Measurements from ENCODE around the gene CLEC4A.
"Not testable (repeated sequence)": the region's sequence is repeated elsewhere in the genome, so short reads cannot be mapped to it uniquely, and the experiment has no call there.

CLEC4A gene

DNA sequence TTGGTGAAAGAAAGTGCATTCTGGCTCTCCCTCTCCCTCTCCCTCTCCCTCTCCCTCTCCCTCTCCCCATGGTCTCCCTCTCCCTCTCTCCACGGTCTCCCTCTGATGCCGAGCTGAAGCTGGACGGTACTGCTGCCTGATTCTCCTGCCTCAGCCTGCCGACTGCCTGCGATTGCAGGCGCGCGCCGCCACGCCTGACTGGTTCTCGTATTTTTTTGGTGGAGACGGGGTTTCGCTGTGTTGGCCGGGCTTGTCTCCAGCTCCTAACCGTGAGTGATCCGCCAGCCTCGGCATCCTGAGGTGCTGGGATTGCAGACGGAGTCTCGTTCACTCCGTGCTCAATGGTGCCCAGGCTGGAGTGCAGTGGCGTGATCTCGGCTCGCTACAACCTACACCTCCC is 59.9 kb downstream of the CLEC4A start:
- not testable (repeated sequence) for H3K9ac ChIP-seq (ENCODE audit: low read length); H3K27me3 ChIP-seq (ENCODE audit: control insufficient read depth, insufficient read depth, low read length); H3K4me3 ChIP-seq (ENCODE audit: low read length); H3K9me3 ChIP-seq (ENCODE audit: control insufficient read depth, low read depth, low read length); H3K27ac ChIP-seq (ENCODE audit: low read length); H3K36me3 ChIP-seq (ENCODE audit: control insufficient read depth, low read depth, low read length); H3K4me1 ChIP-seq (ENCODE audit: control insufficient read depth, low read depth, low read length)

DNA sequence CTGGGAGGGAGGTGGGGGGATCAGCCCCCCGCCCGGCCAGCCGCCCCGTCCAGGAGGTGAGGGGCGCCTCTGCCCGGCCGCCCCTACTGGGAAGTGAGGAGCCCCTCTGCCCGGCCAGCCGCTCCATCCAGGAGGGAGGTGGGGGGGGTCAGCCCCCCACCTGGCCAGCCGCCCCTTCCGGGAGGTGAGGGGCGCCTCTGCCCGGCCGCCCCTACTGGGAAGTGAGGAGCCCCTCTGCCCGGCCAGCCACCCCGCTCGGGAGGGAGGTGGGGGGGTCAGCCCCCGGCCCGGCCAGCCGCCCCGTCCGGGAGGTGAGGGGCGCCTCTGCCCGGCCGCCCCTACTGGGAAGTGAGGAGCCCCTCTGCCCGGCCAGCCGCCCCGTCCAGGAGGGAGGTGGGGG is 60.8 kb downstream of the CLEC4A start:
- H3K4me1 ChIP-seq (ENCODE audit: control insufficient read depth, low read depth, low read length); H3K4me3 ChIP-seq (ENCODE audit: low read length); H3K27ac ChIP-seq (ENCODE audit: low read length): not testable (repeated sequence)

DNA sequence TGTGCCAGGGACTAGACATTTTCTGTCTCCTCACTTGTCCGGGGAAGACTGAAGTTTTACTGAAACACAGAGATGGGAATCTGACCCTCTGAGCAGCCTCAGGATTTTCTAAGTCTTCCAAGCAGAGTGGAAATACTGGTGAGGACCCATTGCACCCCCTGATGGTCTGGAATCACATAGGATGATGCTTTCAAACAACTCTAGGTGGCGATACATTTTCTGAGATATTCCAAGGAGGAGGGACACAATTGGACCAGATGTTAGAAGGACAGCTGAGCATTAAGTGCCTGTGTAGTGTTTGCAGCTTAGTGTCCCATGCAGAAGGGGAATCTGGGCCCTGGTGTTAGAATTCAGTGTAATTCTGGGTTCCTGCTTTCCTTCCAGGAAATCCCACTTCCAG is 64.7 kb downstream of the CLEC4A start:
- not testable (repeated sequence) for H3K27me3 ChIP-seq (ENCODE audit: control insufficient read depth, insufficient read depth, low read length); H3K9me3 ChIP-seq (ENCODE audit: control insufficient read depth, low read depth, low read length); H3K36me3 ChIP-seq (ENCODE audit: control insufficient read depth, low read depth, low read length); H3K4me1 ChIP-seq (ENCODE audit: control insufficient read depth, low read depth, low read length); H3K27ac ChIP-seq (ENCODE audit: low read length); H3K9ac ChIP-seq (ENCODE audit: low read length); H3K4me3 ChIP-seq (ENCODE audit: low read length)

More for the DNA sequence above, 60.8 kb downstream of the CLEC4A start:
- H3K36me3 ChIP-seq (ENCODE audit: control insufficient read depth, low read depth, low read length); H3K9me3 ChIP-seq (ENCODE audit: control insufficient read depth, low read depth, low read length); H3K9ac ChIP-seq (ENCODE audit: low read length); H3K27me3 ChIP-seq (ENCODE audit: control insufficient read depth, insufficient read depth, low read length): not testable (repeated sequence)
